ENCODE results near the gene ANK3. TPM values are rescaled to one million over a fixed set of nuclear protein-coding genes. Genes with fewer than 3 reads are reported as not detected.

ANK3 gene
- total and polyA plus RNA-seq, 2 experiments from 2014 or later: 46.5 to 85.2 TPM

DNA sequence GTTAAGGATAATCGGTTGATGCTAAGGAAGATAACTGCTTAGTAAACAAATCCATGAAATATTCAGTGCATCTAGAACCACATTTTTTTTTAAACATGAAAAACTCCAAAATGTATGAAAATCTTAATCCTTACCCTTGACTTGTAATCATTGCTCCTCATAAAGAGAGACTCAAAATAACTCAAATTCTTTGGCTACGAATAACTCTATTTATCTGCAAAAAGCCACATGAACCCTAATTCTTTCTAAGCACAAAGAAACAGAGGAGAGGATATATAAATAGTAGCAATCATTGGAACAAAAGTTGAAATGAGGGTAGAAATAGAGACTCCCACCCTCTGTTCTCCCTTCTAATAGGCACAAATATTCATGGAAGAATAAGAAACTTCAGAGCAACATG lies 40.2 kb downstream of the ANK3 start:
- no peak overlapping the region for H3K27ac ChIP-seq (ENCODE audit: low read depth)
- H3K36me3 ChIP-seq (ENCODE audit: insufficient read depth): no peaks in the 10 kb centered on the region
- no peak overlapping the region for H3K27ac Mint-ChIP-seq
- no peak overlapping the region for H2AFZ ChIP-seq
- H3K4me3 ChIP-seq: no peak overlapping the region
- H3K27me3 ChIP-seq (ENCODE audit: insufficient read depth): no peaks in the 10 kb centered on the region
- H3F3A ChIP-seq (replicated peaks; ENCODE audit: low read depth): no peaks in the 10 kb centered on the region
- H3K4me3 Mint-ChIP-seq: no peak overlapping the region
- TF ChIP-seq, protein P1, sequence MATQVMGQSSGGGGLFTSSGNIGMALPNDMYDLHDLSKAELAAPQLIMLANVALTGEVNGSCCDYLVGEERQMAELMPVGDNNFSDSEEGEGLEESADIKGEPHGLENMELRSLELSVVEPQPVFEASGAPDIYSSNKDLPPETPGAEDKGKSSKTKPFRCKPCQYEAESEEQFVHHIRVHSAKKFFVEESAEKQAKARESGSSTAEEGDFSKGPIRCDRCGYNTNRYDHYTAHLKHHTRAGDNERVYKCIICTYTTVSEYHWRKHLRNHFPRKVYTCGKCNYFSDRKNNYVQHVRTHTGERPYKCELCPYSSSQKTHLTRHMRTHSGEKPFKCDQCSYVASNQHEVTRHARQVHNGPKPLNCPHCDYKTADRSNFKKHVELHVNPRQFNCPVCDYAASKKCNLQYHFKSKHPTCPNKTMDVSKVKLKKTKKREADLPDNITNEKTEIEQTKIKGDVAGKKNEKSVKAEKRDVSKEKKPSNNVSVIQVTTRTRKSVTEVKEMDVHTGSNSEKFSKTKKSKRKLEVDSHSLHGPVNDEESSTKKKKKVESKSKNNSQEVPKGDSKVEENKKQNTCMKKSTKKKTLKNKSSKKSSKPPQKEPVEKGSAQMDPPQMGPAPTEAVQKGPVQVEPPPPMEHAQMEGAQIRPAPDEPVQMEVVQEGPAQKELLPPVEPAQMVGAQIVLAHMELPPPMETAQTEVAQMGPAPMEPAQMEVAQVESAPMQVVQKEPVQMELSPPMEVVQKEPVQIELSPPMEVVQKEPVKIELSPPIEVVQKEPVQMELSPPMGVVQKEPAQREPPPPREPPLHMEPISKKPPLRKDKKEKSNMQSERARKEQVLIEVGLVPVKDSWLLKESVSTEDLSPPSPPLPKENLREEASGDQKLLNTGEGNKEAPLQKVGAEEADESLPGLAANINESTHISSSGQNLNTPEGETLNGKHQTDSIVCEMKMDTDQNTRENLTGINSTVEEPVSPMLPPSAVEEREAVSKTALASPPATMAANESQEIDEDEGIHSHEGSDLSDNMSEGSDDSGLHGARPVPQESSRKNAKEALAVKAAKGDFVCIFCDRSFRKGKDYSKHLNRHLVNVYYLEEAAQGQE (IDR thresholded peaks at IDR 0.05; ENCODE audit: unreplicated experiment): no peak
- TF ChIP-seq EZH2 (IDR thresholded peaks at IDR 0.05; ENCODE audit: low read depth, unreplicated experiment) (no peak), ZNF114 (CRISPR knock-in tag; IDR thresholded peaks at IDR 0.05) (no peak), STAT1 (IDR thresholded peaks at IDR 0.05; ENCODE audit: unreplicated experiment) (no peak), ZNF331 (CRISPR knock-in tag; IDR thresholded peaks at IDR 0.05; ENCODE audit: low read depth) (no peak), JUNB (IDR thresholded peaks at IDR 0.05; ENCODE audit: unreplicated experiment) (no peak), NANOG (IDR thresholded peaks at IDR 0.05; ENCODE audit: borderline replicate concordance) (no peak), EZH2phosphoT487 (IDR thresholded peaks at IDR 0.05; ENCODE audit: unreplicated experiment) (no peak), CREB1 (CRISPR knock-in tag; IDR thresholded peaks at IDR 0.05; ENCODE audit: low read depth) (no peak), POLR2AphosphoS5 (IDR thresholded peaks at IDR 0.05; ENCODE audit: low read depth) (no peak)
- TF ChIP-seq, protein P2, sequence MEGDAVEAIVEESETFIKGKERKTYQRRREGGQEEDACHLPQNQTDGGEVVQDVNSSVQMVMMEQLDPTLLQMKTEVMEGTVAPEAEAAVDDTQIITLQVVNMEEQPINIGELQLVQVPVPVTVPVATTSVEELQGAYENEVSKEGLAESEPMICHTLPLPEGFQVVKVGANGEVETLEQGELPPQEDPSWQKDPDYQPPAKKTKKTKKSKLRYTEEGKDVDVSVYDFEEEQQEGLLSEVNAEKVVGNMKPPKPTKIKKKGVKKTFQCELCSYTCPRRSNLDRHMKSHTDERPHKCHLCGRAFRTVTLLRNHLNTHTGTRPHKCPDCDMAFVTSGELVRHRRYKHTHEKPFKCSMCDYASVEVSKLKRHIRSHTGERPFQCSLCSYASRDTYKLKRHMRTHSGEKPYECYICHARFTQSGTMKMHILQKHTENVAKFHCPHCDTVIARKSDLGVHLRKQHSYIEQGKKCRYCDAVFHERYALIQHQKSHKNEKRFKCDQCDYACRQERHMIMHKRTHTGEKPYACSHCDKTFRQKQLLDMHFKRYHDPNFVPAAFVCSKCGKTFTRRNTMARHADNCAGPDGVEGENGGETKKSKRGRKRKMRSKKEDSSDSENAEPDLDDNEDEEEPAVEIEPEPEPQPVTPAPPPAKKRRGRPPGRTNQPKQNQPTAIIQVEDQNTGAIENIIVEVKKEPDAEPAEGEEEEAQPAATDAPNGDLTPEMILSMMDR (conservative IDR thresholded peaks at IDR 0.05; ENCODE audit: low read depth in 2 of 2): no peak
- TF ChIP-seq, protein P3, sequence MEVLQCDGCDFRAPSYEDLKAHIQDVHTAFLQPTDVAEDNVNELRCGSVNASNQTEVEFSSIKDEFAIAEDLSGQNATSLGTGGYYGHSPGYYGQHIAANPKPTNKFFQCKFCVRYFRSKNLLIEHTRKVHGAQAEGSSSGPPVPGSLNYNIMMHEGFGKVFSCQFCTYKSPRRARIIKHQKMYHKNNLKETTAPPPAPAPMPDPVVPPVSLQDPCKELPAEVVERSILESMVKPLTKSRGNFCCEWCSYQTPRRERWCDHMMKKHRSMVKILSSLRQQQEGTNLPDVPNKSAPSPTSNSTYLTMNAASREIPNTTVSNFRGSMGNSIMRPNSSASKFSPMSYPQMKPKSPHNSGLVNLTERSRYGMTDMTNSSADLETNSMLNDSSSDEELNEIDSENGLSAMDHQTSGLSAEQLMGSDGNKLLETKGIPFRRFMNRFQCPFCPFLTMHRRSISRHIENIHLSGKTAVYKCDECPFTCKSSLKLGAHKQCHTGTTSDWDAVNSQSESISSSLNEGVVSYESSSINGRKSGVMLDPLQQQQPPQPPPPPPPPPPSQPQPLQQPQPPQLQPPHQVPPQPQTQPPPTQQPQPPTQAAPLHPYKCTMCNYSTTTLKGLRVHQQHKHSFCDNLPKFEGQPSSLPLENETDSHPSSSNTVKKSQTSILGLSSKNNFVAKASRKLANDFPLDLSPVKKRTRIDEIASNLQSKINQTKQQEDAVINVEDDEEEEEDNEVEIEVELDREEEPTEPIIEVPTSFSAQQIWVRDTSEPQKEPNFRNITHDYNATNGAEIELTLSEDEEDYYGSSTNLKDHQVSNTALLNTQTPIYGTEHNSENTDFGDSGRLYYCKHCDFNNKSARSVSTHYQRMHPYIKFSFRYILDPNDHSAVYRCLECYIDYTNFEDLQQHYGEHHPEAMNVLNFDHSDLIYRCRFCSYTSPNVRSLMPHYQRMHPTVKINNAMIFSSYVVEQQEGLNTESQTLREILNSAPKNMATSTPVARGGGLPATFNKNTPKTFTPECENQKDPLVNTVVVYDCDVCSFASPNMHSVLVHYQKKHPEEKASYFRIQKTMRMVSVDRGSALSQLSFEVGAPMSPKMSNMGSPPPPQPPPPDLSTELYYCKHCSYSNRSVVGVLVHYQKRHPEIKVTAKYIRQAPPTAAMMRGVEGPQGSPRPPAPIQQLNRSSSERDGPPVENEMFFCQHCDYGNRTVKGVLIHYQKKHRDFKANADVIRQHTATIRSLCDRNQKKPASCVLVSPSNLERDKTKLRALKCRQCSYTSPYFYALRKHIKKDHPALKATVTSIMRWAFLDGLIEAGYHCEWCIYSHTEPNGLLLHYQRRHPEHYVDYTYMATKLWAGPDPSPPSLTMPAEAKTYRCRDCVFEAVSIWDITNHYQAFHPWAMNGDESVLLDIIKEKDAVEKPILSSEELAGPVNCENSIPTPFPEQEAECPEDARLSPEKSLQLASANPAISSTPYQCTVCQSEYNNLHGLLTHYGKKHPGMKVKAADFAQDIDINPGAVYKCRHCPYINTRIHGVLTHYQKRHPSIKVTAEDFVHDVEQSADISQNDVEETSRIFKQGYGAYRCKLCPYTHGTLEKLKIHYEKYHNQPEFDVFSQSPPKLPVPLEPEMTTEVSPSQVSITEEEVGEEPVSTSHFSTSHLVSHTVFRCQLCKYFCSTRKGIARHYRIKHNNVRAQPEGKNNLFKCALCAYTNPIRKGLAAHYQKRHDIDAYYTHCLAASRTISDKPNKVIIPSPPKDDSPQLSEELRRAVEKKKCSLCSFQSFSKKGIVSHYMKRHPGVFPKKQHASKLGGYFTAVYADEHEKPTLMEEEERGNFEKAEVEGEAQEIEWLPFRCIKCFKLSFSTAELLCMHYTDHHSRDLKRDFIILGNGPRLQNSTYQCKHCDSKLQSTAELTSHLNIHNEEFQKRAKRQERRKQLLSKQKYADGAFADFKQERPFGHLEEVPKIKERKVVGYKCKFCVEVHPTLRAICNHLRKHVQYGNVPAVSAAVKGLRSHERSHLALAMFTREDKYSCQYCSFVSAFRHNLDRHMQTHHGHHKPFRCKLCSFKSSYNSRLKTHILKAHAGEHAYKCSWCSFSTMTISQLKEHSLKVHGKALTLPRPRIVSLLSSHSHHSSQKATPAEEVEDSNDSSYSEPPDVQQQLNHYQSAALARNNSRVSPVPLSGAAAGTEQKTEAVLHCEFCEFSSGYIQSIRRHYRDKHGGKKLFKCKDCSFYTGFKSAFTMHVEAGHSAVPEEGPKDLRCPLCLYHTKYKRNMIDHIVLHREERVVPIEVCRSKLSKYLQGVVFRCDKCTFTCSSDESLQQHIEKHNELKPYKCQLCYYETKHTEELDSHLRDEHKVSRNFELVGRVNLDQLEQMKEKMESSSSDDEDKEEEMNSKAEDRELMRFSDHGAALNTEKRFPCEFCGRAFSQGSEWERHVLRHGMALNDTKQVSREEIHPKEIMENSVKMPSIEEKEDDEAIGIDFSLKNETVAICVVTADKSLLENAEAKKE (CRISPR knock-in tag; IDR thresholded peaks at IDR 0.05): no peak
- TF ChIP-seq, protein P4, sequence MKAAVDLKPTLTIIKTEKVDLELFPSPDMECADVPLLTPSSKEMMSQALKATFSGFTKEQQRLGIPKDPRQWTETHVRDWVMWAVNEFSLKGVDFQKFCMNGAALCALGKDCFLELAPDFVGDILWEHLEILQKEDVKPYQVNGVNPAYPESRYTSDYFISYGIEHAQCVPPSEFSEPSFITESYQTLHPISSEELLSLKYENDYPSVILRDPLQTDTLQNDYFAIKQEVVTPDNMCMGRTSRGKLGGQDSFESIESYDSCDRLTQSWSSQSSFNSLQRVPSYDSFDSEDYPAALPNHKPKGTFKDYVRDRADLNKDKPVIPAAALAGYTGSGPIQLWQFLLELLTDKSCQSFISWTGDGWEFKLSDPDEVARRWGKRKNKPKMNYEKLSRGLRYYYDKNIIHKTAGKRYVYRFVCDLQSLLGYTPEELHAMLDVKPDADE (IDR thresholded peaks at IDR 0.05): no peak
- H3K9me2 ChIP-seq (ENCODE audit: insufficient read depth): no peaks in the 10 kb centered on the region
- no peaks in the 10 kb centered on the region for H4K20me1 ChIP-seq (replicated peaks; ENCODE audit: insufficient read depth)
- H3K4me1 Mint-ChIP-seq: peaks cover 44% of the 10 kb centered on the region
- H3K9me3 Mint-ChIP-seq: no peaks in the 10 kb centered on the region
- peaks cover 40% of the 10 kb centered on the region for H3K4me1 ChIP-seq (ENCODE audit: insufficient read depth)
- ATAC-seq (no peak), DNase-seq (ENCODE audit: low spot score) (no peak)
- H3K79me2 ChIP-seq (replicated peaks; ENCODE audit: insufficient read depth): no peaks in the 10 kb centered on the region
- no peaks in the 10 kb centered on the region for H3K36me3 Mint-ChIP-seq (ENCODE audit: low read depth)
- H3K27me3 Mint-ChIP-seq (ENCODE audit: insufficient read depth, low read depth, poor library complexity): peaks cover 2% of the 10 kb centered on the region
- no peak overlapping the region for H3K4me2 ChIP-seq

All from GM23338 (cell line).